T-helper 1 cell (primary cell): Measurements from ENCODE around the gene C5orf52.
"Not testable (repeated sequence)": the region's sequence is repeated elsewhere in the genome, so short reads cannot be mapped to it uniquely, and the experiment has no call there.

Source experiments
- DNase-seq, 5 donors: peaks; one replicate each; pipeline ENCODE4 v3.0.0-alpha.2; 2012 to 2020

C5orf52 gene

DNA sequence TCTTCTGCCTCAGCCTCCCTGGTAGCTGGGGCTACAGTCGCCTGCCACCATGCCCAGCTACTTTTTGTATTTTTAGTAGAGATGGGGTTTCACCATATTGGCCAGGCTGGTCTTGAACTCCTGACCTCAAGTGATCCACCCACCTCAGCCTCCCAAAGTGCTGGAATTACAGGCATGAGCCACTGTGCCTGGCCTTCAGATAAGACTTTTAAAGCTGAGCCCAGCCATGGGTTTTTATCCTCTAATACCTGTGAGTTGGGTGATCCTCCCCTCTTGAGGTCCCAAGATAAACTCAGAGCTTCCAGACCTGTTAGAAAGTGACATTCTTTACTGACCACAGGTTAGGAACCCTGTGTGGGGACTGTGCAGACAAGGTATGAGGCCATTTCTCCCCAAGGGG lies 56.5 kb downstream of the C5orf52 start:
- DNase-seq, result not testable (repeated sequence)
